Raji (cell line): ENCODE data around the gene ZNF610.

Experiments
- POLR2A ChIP-seq: IDR thresholded peaks from 2 replicates; pipeline ENCODE4 v1.6.1; 2011; ENCODE audit warnings: low read depth, low read length, control low read depth; ENCODE audit not compliant: insufficient read depth

ZNF610 gene

GRCh38 chr19:52336117-52336790 is at the start of gene ZNF610:
Gene ZNF610 (plus strand): TSS chr19:52336243. CDS start chr19:52349173, 12,930 bp downstream.
- TF ChIP-seq POLR2A: no peak

DNA sequence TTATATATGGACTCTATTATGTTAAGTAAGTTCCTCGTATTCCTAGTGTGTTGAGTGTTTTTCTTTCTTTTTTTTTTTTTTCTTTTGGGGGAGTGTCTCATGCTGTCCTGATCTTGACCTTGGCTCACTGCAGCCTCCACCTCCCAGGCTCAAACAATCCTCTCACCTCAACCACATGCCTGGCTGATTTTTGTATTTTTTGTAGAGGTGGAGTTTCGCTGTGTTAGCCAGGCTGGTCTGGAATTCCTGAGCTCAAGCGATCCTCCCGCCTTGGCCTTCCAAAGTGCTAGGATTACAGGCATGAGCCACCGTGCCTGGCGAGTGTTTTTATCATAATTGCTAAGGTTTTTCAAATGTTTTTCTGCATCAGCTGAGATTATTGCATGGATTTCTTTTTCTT is 49.8 kb upstream of the ZNF610 start:
- no peak for TF ChIP-seq POLR2A

DNA sequence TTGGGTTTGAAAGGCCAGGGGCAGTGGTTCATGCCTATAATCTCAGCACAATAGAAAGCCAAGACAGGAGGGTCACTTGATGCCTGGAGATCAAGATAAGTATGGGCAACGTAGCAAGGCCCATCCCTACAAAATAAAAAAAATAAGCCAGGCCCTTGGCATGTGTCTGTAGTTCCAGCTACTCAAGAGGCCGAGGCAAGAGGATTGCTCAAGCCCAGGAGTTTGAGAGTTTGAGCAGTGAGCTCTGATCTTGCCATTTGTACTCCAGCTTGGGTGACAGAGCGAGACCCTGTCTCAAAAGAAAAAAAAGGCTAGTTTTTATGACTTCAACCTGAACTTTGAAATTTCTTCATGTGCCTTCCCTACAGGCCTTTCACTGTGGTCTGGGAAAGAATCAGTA is 44.3 kb upstream of the ZNF610 start:
- no peak for TF ChIP-seq POLR2A

DNA sequence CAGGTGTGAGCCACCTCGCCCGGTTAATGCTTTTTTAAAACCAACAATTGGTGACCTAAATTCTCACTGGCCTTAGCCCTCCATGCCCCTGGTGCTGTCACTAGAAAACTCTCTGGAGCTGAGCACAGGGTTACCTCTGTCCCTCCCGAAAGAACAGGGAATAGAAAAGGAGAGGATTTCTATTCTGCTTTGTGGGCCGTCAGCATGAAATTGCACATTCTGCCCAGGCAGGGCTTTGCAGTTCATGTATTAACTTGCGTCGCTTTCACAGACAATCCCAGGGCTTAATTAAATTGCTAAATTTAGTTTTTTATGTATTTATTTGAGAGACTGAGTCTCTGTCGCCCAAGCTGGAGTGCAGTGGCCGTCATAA is 39.7 kb upstream of the ZNF610 start:
- TF ChIP-seq POLR2A: no peak

- peak; percentile 57 for TF ChIP-seq POLR2A
These were observed 39.1 kb upstream of the ZNF610 start, which contains the start of gene ZNF480 for GRCh38 chr19:52296773-52297600. Gene ZNF480 (plus strand): TSS chr19:52297169. CDS start chr19:52300413, 3,244 bp downstream.

DNA sequence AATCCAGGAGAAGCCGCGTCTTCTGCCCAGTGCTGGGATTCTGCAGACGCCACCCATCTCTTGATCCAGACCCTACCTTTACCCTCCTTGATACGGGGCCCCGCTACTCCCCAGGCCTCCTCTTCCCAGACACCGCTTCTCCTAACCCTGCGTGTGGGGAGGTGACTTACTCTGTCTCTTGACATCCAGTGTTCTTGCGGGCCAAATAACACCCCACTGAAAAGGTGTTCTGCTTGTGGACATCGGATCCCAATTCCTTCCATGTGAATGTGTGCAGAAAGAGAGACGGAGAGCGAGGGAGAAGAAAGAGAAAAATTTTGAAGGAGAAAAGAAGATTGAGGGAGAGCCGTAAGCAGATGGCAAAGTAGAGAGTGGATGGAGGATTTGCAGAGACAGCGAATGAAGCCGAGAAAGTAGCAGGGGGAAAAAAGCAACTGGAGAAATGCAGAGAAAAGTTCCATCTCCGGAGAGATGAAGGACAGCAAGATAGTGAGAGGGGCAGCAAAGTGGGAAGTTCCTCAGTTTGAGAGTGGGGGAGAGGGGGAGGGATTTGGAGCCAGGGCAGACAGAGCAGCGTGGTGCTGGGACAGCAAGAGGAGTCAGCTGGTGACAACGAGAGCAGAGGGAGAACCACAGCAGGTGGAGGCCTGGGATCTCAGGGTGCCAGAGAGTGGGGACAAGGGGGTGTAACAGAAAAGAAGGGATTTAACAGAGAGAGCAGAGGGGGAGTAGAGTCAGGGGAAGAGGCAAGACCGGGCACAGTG is 38.3 kb upstream of the ZNF610 start:
- TF ChIP-seq POLR2A: no peak

DNA sequence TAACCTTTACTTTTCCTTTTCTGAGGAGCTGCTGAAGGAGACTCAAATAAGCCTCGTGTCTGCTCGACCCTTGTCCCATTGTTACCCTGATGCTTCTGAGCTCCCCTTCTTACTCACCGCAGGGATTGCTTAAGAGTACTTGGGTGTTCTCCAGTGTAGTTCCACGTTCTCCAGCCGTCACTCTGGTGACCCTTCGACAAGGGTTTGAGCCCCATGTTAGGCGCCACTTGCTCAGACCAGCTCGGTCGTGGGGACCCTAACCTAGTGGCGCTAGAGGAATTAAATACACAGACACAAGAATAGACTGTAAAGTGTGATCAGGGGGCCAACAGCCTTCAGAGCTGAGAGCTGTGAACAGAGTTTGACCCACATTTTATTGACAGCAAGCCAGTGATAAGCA is 28.8 kb upstream of the ZNF610 start:
- TF ChIP-seq POLR2A: no peak

DNA sequence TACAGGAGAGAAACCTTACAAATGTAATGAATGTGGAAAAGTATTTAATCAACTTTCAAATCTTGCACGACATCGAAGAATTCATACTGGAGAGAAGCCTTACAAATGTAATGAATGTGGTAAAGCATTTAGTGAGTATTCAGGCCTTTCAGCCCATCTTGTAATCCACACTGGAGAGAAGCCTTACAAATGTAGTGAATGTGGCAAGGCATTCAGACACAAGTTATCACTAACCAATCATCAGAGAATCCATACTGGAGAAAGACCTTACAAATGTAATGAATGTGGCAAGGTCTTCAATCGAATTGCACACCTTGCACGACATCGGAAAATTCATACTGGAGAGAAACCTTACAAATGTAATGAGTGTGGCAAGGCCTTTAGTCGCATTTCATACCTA is 13.6 kb upstream of the ZNF610 start:
- TF ChIP-seq POLR2A: no peak

GRCh38 chr19:52331757-52332156 is 4.3 kb upstream of the ZNF610 start:
- no peak for TF ChIP-seq POLR2A

GRCh38 chr19:52335768-52336116 is 301 bp upstream of the ZNF610 start:
- no peak for TF ChIP-seq POLR2A

- TF ChIP-seq POLR2A: no peak
These were observed 843 bp downstream of the ZNF610 start for GRCh38 chr19:52336791-52337381.

GRCh38 chr19:52343548-52343947 is 7.5 kb downstream of the ZNF610 start:
- no peak for TF ChIP-seq POLR2A

DNA sequence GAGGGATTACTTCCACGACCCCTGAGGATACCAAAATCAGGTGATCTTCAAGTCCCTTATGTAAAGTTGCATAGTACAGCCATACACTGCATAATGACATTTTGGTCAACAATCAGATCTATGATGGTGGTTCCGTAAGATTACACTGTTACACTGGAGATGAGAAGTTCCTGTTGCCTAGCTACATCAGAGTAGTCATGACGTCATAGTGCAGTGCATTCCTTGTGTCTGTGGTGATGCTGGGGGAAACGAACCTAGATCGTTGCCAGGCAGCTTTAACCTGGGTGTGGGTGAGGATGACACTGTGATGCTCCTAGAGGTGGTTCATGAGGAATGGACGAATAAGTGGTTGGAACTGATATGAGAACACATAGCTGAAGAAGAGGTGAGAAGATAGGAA is 9.1 kb downstream of the ZNF610 start:
- TF ChIP-seq POLR2A: no peak

DNA sequence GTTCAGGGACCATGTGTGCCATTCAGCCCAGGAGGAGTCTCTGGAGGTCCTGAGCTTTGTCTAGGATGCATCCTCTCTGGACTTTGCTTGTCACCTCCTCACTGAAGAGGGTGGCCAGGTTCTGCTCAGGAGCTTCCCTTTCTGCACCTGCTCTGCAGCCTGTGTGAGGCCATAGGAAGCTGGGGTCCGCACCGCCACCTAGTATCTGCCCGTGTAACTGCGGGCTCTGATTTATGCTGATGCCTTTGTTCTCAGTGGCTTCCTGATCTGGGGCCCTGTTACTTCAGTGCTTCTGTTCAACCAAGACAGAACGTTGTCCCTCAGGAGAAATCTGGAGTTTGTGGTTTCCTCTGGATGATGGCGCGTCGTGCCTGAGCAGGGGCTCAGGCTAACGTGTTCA is 15.5 kb downstream of the ZNF610 start:
- TF ChIP-seq POLR2A: no peak

DNA sequence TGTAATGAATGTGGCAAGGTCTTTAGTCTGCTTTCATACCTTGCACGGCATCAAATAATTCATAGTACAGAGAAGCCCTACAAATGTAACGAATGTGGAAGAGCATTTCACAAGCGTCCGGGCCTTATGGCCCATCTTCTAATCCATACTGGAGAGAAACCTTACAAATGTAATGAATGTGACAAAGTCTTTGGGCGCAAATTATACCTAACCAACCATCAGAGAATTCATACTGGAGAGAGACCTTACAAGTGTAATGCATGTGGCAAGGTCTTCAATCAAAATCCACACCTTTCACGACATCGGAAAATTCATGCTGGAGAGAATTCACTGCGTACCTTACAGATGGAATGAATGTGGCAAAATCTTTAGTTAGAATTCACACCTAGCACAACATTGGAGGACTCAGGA is 30.4 kb downstream of the ZNF610 start:
- TF ChIP-seq POLR2A: no peak
